K562 (cell line): ENCODE results near the gene XPO6. TPM values are rescaled to one million over a fixed set of nuclear protein-coding genes. Genes with fewer than 3 reads are reported as not detected.

Experiments
- ATAC-seq: fragments of 200-7000 bp; cut with Tn5 transposase; 3 replicates; pipeline ENCODE4 v1.9.1; 2020; ENCODE audit warnings: moderate library complexity
- BruUV-seq: library from RNA; stranded (reverse); fragments of 400-500 nt; replicated peaks from 2 replicates; lab custom pipeline; 2021; lab: Mats Ljungman, UMichigan
- CTCF ChIA-PET: fragments of 300-600 bp; formaldehyde crosslinking; extraction: SDS; loops from one replicate; lab custom pipeline; 2021; ENCODE audit warnings: low intra/inter-chr PET ratio; lab: Yijun Ruan, JAX
- POLR2A ChIA-PET: fragments of 300-600, 350-650 bp; sonication (Branson Sonifier 250); formaldehyde crosslinking; extraction: SDS; loops from one replicate; lab custom pipeline; 2021; ENCODE audit warnings: antibody characterized with exemption, inconsistent platforms; lab: Yijun Ruan, JAX
- DNase-seq, 4 experiments: peaks; one replicate each; pipeline versions ENCODE4 v3.0.0 to v3.0.0-alpha.2; 2011 to 2018; ENCODE audit warnings: low spot score in 3 of 4, mixed read lengths in 3 of 4; ENCODE audit errors: extremely low read depth in 1 of 4
- FAIRE-seq: peaks from 2 replicates; lab custom pipeline; 2011; peaks lifted over from hg19 to GRCh38; lab: Jason Lieb, UNC
- H2AFZ ChIP-seq: 2 replicates; pipeline ENCODE4 v1.6.0; 2011; ENCODE audit warnings: low read depth, low read length, control low read depth, inconsistent platforms
- H3K27ac ChIP-seq: fragments of 200-600 bp; 3 replicates; pipeline ENCODE4 v1.8.0; 2011; ENCODE audit warnings: low read depth, mild to moderate bottlenecking, control low read depth, inconsistent platforms, low read length, moderate library complexity, mixed read lengths; ENCODE audit errors: extremely low read depth
- H3K27me3 ChIP-seq, 2 experiments: fragments of 300-600 bp in 1 of 2; 2 replicates in 1 of 2; 3 replicates in 1 of 2; pipeline versions ENCODE4 v1.6.0 to v1.8.0; 2011; ENCODE audit warnings: inconsistent platforms in 2 of 2, low read length in 2 of 2, mild to moderate bottlenecking in 1 of 2, mixed read lengths in 1 of 2, moderate library complexity in 1 of 2; ENCODE audit not compliant: control insufficient read depth in 2 of 2, insufficient read depth in 2 of 2
- H3K36me3 ChIP-seq: fragments of 300-600 bp; 3 replicates; pipeline ENCODE4 v1.8.0; 2011; ENCODE audit warnings: mild to moderate bottlenecking, low read length, inconsistent platforms; ENCODE audit not compliant: control insufficient read depth, insufficient read depth
- H3K4me1 ChIP-seq, 2 experiments: fragments of 200-600 bp in 1 of 2; replicated peaks in 1 of 2; 2 replicates in 1 of 2; 3 replicates in 1 of 2; pipeline versions ENCODE4 v1.5.1 to v1.8.0; 2011; ENCODE audit warnings: inconsistent platforms in 2 of 2, low read length in 2 of 2, mild to moderate bottlenecking in 1 of 2, mixed read lengths in 1 of 2, moderate library complexity in 1 of 2; ENCODE audit not compliant: control insufficient read depth in 2 of 2, insufficient read depth in 2 of 2
- H3K4me2 ChIP-seq: 2 replicates; pipeline ENCODE4 v1.6.1; 2011; ENCODE audit warnings: low read length, control low read depth, inconsistent platforms, mixed read lengths; ENCODE audit not compliant: insufficient read depth
- H3K4me3 ChIP-seq: fragments of 200-600 bp; sonication (generic), shearing (Covaris generic); 2 replicates; pipeline ENCODE4 v1.5.1; 2016; ENCODE audit warnings: control low read depth, inconsistent platforms
- H3K79me2 ChIP-seq: fragments of 200-600 bp; 3 replicates; pipeline ENCODE4 v1.8.0; 2011; ENCODE audit warnings: low read length, inconsistent platforms; ENCODE audit not compliant: control insufficient read depth, insufficient read depth
- H3K9ac ChIP-seq, 2 experiments: 2 replicates each; pipeline versions ENCODE4 v1.6.0 to v1.6.1; 2011; ENCODE audit warnings: low read depth in 2 of 2, low read length in 2 of 2, control low read depth in 1 of 2, inconsistent platforms in 1 of 2, mild to moderate bottlenecking in 1 of 2, mixed read lengths in 1 of 2; ENCODE audit not compliant: insufficient read depth in 1 of 2
- H3K9me1 ChIP-seq: one replicate; pipeline ENCODE4 v1.6.0; 2011; ENCODE audit warnings: inconsistent platforms, mild to moderate bottlenecking, low read length, moderate library complexity; ENCODE audit not compliant: control insufficient read depth, insufficient read depth
- H3K9me3 ChIP-seq: replicated peaks from 2 replicates; pipeline ENCODE4 v1.5.1; 2011; ENCODE audit warnings: low read depth, low read length, inconsistent platforms; ENCODE audit not compliant: control insufficient read depth, insufficient read depth
- H4K20me1 ChIP-seq: replicated peaks from 2 replicates; pipeline ENCODE4 v1.6.1; 2011; ENCODE audit warnings: low read length, inconsistent platforms, mixed read lengths; ENCODE audit not compliant: control insufficient read depth, insufficient read depth
- CTBP1 ChIP-seq: fragments of 450-650 bp; IDR thresholded peaks from 2 replicates; pipeline ENCODE4 v1.6.1; 2016; ENCODE audit warnings: borderline replicate concordance
- DIDO1 ChIP-seq: fragments of 450-650 bp; IDR thresholded peaks from 2 replicates; pipeline ENCODE4 v1.6.1; 2016; ENCODE audit warnings: low read depth, missing biosample characterization, missing genetic modification characterization
- GABPA ChIP-seq: fragments of 200-800 bp; sonication (Bioruptor generic); conservative IDR thresholded peaks from 2 replicates; pipeline ENCODE4 v1.6.1; 2016; ENCODE audit warnings: low read depth, missing genetic modification characterization, missing compliant biosample characterization
- RAD21 ChIP-seq, 2 experiments: fragments of 250-450 bp in 1 of 2; fragments of 450-650 bp in 1 of 2; sonication (Bioruptor Pico) in 1 of 2; formaldehyde crosslinking in 1 of 2; IDR thresholded peaks in 1 of 2; conservative IDR thresholded peaks in 1 of 2; 2 replicates each; pipeline versions ENCODE4 v1.4.0 to v1.8.0; 2020 to 2022; ENCODE audit warnings: mild to moderate bottlenecking in 2 of 2, moderate library complexity in 1 of 2
- WGBS: fragments of 100-300 bp; shearing (Covaris generic); methylation state at CpG from one replicate; pipeline ENCODE4 v1.1.6; 2016; ENCODE audit warnings: low coverage, mixed read lengths; ENCODE audit not compliant: insufficient coverage; ENCODE audit errors: missing lambda C conversion rate; 5-methylcytosine and 5-hydroxymethylcytosine counted together
- in situ Hi-C: fragments of 300-500 bp; cut with MboI; formaldehyde crosslinking; loops from 4 replicates; pipeline ENCODE4 v1.15.0; 2018; ENCODE audit warnings: inconsistent platforms, mixed read lengths
- intact Hi-C: fragments of 100-400 bp; cut with micrococcal nuclease; formaldehyde crosslinking; loops from 2 replicates; pipeline ENCODE4 v1.14.2; 2022
- polyA plus RNA-seq, 8 experiments: library from polyadenylated mRNA; depleted of rRNA in 4 of 8; stranded (reverse) in 5 of 8; unstranded in 3 of 8; fragments of >200 nt; fragmentation: Nextera tagmentation in 2 of 8; fragmentation: Illumina TruSeq in 1 of 8; extraction: Ambion mirVana in 2 of 8; extraction: Trizol in 1 of 8; gene quantifications; 2 replicates each; pipeline versions ENCODE4 v1.2.1 to v1.2.3, GENCODE V29; 2011 to 2014; ENCODE audit warnings: inconsistent platforms in 1 of 8, missing spikeins in 1 of 8
- total RNA-seq, 7 experiments: library from RNA; depleted of rRNA in 6 of 7; stranded (reverse); fragments of >200 nt in 6 of 7; fragmentation: Illumina TruSeq in 2 of 7; extraction: Trizol in 2 of 7; gene quantifications; 2 replicates each; pipeline versions ENCODE4 v1.2.1 to v1.2.3, GENCODE V29; 2011 to 2021; ENCODE audit warnings: low replicate concordance in 1 of 7

XPO6 gene
- total and polyA plus RNA-seq, 9 of the 15 experiments (the other 6 are each of a cell fraction or from before 2014, with no cell fraction given): 11.2 to 196 (median 119) TPM

DNA sequence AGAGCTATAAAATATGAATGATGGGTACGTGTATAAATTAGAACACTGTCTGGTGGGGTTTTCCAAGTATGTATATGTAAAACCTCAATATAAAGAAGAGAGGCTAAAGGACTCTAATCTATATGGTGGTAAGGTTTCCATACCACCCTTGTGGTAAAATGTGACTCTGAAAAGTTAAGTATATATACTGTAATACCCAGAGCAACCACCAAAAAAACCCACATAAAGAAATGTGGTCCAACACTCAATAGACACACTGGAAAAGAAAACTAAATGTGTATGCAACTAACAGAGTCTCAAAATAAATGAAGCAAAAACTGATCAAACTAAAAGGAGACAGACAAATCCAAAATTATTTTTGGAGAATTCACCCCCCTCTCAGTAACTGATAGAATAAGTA, 72.2 kb downstream of the XPO6 start:
- in situ Hi-C loops: no loop called here
- ATAC-seq (peak; percentile 51; the same call in 1 of the 3 replicates), FAIRE-seq (no peak), DNase-seq (peak in 1 of 4 experiments; percentile 26)
- H3K9me3 ChIP-seq: no peaks in the 10 kb centered on the region
- no peak overlapping the region for H3K4me2 ChIP-seq
- no peaks in the 10 kb centered on the region for H3K9me1 ChIP-seq
- BruUV-seq: no TSS peak
- peaks cover 85% of the 10 kb centered on the region for H3K36me3 ChIP-seq
- no peak overlapping the region for H3K27ac ChIP-seq
- H2AFZ ChIP-seq: no peak overlapping the region
- no peak overlapping the region for H3K4me3 ChIP-seq
- WGBS: 88% methylated on average over 1 of the region's 1 CpG
- H4K20me1 ChIP-seq: no peaks in the 10 kb centered on the region
- H3K4me1 ChIP-seq: peaks cover 0 to 10% of the 10 kb centered on the region in 2 experiments; a peak in 2 of 5 replicates
- H3K79me2 ChIP-seq: peaks cover 21% of the 10 kb centered on the region
- intact Hi-C loops: no loop called here
- CTCF ChIA-PET: no interaction called here
- H3K9ac ChIP-seq: no peak overlapping the region
- no peak for TF ChIP-seq DIDO1 (tag)
- no peaks in the 10 kb centered on the region for H3K27me3 ChIP-seq
- POLR2A ChIA-PET: no interaction called here

DNA sequence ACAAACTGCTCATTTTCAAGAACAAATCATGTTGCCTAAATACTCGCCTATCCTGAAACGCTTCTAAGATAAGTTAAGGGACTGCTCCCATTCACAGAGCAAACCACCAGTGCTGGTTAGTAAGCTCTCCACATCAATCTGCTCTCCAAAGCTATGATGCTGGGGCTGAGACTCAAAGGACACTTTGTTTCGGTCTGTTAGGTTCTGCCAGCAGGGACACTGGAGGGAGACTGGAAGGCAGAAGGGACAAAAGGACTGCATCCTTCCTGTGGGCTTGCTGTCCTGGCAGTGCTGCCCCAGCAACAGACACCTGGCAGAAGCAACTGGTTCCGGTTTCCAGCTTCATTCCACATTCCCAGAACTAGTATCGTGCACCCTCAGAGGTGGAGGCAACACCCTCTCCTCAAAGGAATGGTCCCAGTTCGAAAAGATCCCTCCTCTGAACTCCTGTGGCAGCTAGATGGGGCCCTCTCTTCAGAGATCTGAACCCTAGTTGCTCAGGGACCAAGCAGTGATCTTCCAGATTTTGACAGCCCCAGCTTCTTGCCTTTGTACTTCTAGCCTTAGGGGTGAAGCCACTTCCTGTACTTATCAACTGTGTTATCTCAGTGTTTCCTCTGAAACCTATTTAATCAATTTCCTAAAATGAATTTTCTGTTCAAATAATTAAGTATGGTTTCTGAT, 74.9 kb downstream of the XPO6 start:
- H3K9me1 ChIP-seq: no peaks in the 10 kb centered on the region
- in situ Hi-C loops (no loop called here), intact Hi-C loops (no loop called here)
- H3K27ac ChIP-seq: no peak overlapping the region
- ATAC-seq (no peak), FAIRE-seq (no peak), DNase-seq (no peak)
- ChIA-PET POLR2A (interaction anchor here (1.4 kb wide), 1 partner anchor 17 kb away, joined by 4 read pairs; no protein-coding TSS in a partner anchor), CTCF (no interaction called here)
- H4K20me1 ChIP-seq: no peaks in the 10 kb centered on the region
- peaks cover 21% of the 10 kb centered on the region; the same call in 2 of the 3 replicates for H3K79me2 ChIP-seq
- H3K36me3 ChIP-seq: peaks cover 86% of the 10 kb centered on the region
- H3K4me1 ChIP-seq: peaks cover 0 to 5% of the 10 kb centered on the region in 2 experiments; a peak in 1 of 5 replicates
- 0 out of 2 replicates have a peak, but pooled peaks have one; percentile 0 for TF ChIP-seq GABPA (tag)
- TF ChIP-seq RAD21 (CRISPR knock-in tag; conservative IDR thresholded peaks at IDR 0.05 in 1 of 2, IDR thresholded peaks at IDR 0.05 in 1 of 2): peak in 1 of 2 experiments; percentile 27; a peak in 1 of 4 replicates
- TF ChIP-seq CTBP1: no peak
- no peaks in the 10 kb centered on the region for H3K27me3 ChIP-seq
- H3K4me3 ChIP-seq: no peak overlapping the region
- H2AFZ ChIP-seq: no peak overlapping the region
- WGBS: 93% methylated on average over 6 of the region's 6 CpGs
- no peak overlapping the region for H3K4me2 ChIP-seq
- no peaks in the 10 kb centered on the region for H3K9me3 ChIP-seq
- no peak overlapping the region for H3K9ac ChIP-seq
- BruUV-seq: no TSS peak
